ENCODE measurements around the gene KCNK7. TPM values are rescaled to one million over a fixed set of nuclear protein-coding genes. Genes with fewer than 3 reads are reported as not detected.

The KCNK7 gene
- total RNA-seq, 2 experiments from 2014 or later, result 0.29 to 0.31 TPM

DNA sequence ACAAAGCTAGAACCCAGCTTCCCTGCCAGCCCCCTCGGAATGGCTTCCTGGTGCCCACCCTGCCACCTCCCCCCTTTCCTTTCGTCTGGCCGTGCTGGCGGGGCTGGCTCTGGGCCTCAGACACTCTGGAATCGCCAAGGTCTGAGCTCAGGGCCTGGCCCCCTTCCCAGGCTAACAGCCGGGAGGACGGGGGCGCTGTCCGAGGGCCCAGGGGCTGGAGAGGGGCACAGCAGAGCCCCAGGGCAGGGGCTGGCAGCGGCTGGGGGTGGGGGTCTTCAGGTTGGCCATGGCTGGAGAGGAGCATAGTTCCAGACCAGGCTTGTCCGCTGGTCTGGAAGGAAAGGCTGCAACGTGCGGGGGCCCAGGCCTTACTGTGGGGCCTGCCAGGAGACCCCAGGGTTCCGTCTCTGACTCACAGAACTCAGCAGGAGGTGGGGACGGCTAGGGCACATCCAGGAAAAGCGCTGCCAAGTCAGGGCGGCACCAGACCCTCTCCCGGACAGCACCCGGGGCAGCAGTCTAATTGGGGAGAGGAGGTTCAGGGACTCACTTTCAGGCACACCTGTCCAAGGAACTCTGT, 36.6 kb downstream of the KCNK7 start:
- H3K36me3 Mint-ChIP-seq, result no peaks in the 10 kb centered on the region
- ChIA-PET POLR2A (interaction anchor here (1.3 to 3.5 kb wide), 3 partner anchors 11 to 60 kb away, joined by 3 to 28 read pairs (median 6); partner anchors contain the start of genes EHBP1L1, MALAT1 and ZNRD2), CTCF (interaction anchor here (1.0 to 2.5 kb wide), 5 partner anchors 12 to 35 kb away, joined by 3 to 21 read pairs (median 7); partner anchors contain the start of gene FAM89B)
- no peak for DNase-seq
- peak overlapping the region; percentile 57 for H3K4me3 Mint-ChIP-seq
- H3K27me3 Mint-ChIP-seq, result no peaks in the 10 kb centered on the region
- H3K4me1 Mint-ChIP-seq (ENCODE audit: low read depth), result peaks cover 59% of the 10 kb centered on the region
- H3K9me3 Mint-ChIP-seq, result no peaks in the 10 kb centered on the region
- peak overlapping the region; percentile 81 for H3K27ac Mint-ChIP-seq
- intact Hi-C loops (cut with micrococcal nuclease), result loop anchor here (1.0 kb wide), 1 partner anchor 7 kb away; no protein-coding TSS in a partner anchor

DNA sequence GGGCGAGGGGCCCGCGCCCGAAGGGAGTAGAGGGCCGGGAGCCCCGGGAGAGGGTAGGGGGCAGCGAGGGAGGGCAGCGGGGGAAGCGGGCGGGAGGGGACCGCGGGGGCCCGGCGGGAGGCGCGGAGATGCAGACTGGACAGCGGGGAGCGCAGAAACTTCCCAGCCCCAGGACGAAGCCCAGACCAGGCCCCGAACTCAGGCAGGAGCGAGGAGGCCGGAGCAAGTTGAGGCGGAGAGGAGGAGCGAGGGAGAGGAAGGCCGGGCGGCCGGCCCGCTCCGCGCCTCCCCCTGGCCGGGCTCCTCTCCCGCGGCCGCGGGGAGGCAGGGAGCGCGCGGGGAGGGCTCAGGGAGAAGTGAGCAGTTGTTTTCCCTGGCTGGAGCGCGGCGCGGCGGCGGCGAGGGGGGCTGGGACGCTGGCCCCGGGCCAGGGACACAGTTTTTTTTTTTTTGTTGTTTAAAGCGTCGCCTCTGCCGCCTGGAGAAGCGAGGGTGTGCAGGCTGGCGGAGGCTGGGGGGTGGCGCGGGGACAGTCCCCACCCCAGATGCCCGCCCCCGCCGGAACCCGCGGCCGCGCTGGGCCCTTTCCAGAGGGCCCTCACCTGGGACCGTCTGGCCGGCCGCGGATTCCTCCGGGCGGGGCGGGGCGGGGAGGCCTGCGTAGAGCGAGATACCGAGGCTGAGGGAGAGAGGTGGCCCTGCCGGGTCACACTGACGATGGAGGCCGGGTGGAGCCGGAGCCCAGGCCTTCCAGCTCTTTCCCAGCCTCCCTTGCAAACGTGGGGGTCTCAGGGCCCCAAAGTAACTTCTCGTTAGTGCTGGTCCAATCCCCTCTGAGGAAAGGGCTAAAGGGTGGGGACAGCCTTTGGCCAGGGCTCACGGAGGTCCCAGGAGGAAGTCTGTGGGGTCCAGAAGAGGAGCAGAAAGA, 37.3 kb downstream of the KCNK7 start, which contains the start of gene LTBP3:
Gene LTBP3 (minus strand): TSS at position 358 of the 928 bp plus-strand sequence. CDS start 400 bp downstream, outside the sequence.
- Mint-ChIP-seq H3K9me3 (no peaks in the 10 kb centered on the region), H3K36me3 (no peaks in the 10 kb centered on the region), H3K4me3 (peak within 1 kb of the TSS; percentile 84), H3K4me1 (ENCODE audit: low read depth) (peaks cover 57% of the 10 kb centered on the region), H3K27me3 (no peaks in the 10 kb centered on the region), H3K27ac (peak within 1 kb of the TSS; percentile 84)
- ChIA-PET CTCF (interaction anchor here (1.0 to 2.5 kb wide), 4 partner anchors 14 to 35 kb away, joined by 7 to 21 read pairs (median 12); partner anchors contain the start of gene FAM89B), POLR2A (interaction anchor here (1.1 to 3.5 kb wide), 4 partner anchors 11 to 59 kb away, joined by 3 to 28 read pairs (median 4); partner anchors contain the start of genes EHBP1L1, MALAT1 and ZNRD2)
- intact Hi-C loops (cut with micrococcal nuclease), result loop anchor here (1.0 kb wide), 1 partner anchor 8 kb away; no protein-coding TSS in a partner anchor
- DNase-seq, result peak; percentile 62

DNA sequence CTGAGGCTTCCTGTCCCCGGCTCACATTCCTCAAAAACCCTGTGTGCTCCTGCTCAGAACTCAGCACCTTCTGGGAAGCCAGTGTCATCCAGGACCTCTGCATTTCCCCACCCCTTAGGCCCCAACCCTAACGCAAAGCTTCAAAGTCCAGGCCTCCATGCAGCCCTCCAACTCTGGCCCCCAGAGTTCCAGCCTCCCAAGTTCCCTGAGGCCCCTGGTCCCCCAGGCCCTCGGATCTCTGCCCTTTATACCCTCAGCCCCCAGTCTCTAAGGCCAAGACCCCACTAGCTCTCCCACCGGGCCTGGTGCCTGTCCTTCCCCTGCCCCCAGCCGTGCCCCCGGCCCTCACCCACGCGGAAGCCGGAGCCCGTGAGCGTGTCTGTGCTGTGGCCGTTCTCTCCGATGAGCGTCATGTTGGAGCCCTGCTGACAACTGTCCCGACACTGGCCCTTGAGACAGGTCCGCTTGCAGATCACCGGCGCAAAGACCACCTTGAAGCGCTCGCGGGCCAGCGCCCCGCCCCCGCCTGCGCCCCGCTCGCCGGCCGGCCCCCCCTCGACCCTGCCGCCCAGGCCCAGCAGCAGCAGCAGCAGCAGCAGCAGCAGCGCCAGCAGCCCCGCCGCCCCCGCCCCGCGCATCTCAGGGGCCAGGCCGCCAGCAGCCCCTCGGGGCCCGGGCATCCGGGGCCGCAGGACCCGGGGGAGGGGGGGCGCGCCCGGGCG, 38.2 kb downstream of the KCNK7 start:
- Mint-ChIP-seq H3K9me3 (no peaks in the 10 kb centered on the region), H3K27ac (peak overlapping the region; percentile 84), H3K4me3 (peak overlapping the region; percentile 84), H3K36me3 (no peaks in the 10 kb centered on the region), H3K4me1 (ENCODE audit: low read depth) (peaks cover 60% of the 10 kb centered on the region), H3K27me3 (no peaks in the 10 kb centered on the region)
- intact Hi-C loops (cut with micrococcal nuclease), result loop anchor here (1.0 to 2.0 kb wide), 3 partner anchors 9 to 17 kb away; no protein-coding TSS in a partner anchor
- peak; percentile 43 for DNase-seq
- POLR2A ChIA-PET, result interaction anchor here (1.1 to 1.4 kb wide), 2 partner anchors 8 to 10 kb away, joined by 3 to 4 read pairs; no protein-coding TSS in a partner anchor
- CTCF ChIA-PET, result interaction anchor here (0.8 to 2.1 kb wide), 4 partner anchors 14 to 170 kb away, joined by 3 to 16 read pairs (median 7); partner anchors contain the start of genes FAM89B and ZNRD2

DNA sequence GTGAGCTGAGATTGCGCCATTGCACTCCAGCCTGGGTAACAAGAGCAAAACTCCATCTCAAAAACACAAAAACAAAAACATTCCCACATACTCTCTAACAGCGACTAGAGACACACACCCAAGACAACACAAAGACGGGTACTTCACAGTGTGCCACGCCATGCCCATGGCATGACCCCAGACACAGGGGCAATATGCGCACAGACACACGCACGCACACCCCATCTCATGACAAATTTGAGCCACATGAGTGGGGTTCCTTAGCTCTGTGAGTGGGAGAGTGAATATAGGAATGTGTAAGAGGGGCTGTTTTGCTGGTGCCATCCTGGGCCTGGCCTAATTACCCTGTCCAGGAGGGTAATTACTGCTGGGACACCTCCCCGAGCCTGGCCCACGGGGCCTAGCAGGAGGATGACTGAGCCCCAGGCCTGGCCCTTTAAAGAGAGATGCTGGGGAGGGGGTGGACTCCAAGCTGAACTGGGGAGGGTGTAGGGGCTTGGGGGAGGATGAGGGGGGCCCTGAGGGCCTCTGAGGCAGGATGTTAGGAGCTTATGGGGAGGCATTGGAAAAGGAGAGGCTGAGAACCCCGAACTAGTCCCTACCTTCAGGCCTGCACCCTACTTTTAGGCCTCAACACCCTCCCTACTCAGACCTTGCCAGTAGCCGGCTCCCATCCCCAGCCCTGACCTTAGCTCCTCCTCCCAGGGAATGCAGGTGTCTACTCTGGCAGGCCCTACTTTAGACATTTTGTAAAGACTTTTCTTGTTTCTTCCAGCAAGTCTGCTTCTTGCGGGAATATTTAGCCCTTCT, 38.9 kb downstream of the KCNK7 start:
- intact Hi-C loops (cut with micrococcal nuclease), result loop anchor here (1.0 to 2.0 kb wide), 2 partner anchors 10 to 16 kb away; no protein-coding TSS in a partner anchor
- Mint-ChIP-seq H3K4me3 (peak overlapping the region; percentile 84), H3K36me3 (peaks cover 4% of the 10 kb centered on the region), H3K27ac (peak overlapping the region; percentile 84), H3K4me1 (ENCODE audit: low read depth) (peaks cover 67% of the 10 kb centered on the region), H3K9me3 (no peaks in the 10 kb centered on the region), H3K27me3 (no peaks in the 10 kb centered on the region)
- no peak for DNase-seq
- ChIA-PET CTCF (interaction anchor here (0.8 to 2.1 kb wide), 4 partner anchors 14 to 170 kb away, joined by 3 to 16 read pairs (median 7); partner anchors contain the start of genes FAM89B and ZNRD2), POLR2A (interaction anchor here (1.1 to 1.4 kb wide), 2 partner anchors 9 to 10 kb away, joined by 3 to 4 read pairs; no protein-coding TSS in a partner anchor)

DNA sequence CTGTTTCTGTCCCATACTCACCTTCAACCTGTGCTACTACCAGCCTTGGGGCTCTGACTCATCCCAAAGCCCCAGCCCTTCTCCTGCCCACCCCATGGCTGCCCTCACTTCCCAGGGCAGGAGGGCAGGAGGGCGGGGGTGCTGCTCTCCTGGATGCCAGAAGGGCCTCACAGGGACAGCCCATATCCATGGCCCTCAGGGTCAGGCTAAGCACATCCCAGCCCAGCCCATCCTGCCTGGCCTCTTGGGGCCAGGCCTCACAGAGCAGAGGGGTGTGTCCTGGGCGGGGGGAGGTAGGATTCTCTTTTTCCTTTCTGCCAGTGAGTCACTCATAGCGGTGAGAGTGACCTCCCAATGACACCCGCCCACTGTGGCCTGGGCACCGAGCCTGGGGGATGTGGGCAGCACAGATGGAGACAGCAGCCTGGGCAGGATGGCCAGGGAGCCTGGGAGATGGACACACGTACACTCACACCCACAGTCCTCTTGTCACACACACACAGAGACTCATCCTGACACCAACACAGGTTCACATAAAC, 39.8 kb downstream of the KCNK7 start:
- peak overlapping the region; percentile 84 for H3K27ac Mint-ChIP-seq
- peak; percentile 68 for DNase-seq
- ChIA-PET POLR2A (interaction anchor here (1.0 kb wide), 1 partner anchor 10 kb away, joined by 3 read pairs; no protein-coding TSS in a partner anchor), CTCF (interaction anchor here (0.9 to 2.1 kb wide), 7 partner anchors 9 to 33 kb away, joined by 3 to 16 read pairs (median 4); partner anchors contain the start of genes FAM89B and ZNRD2)
- H3K4me3 Mint-ChIP-seq, result peak overlapping the region; percentile 84
- H3K9me3 Mint-ChIP-seq, result no peaks in the 10 kb centered on the region
- H3K27me3 Mint-ChIP-seq, result no peaks in the 10 kb centered on the region
- H3K36me3 Mint-ChIP-seq, result peaks cover 9% of the 10 kb centered on the region
- intact Hi-C loops (cut with micrococcal nuclease), result loop anchor here (2.0 kb wide), 1 partner anchor 15 kb away; no protein-coding TSS in a partner anchor
- peaks cover 70% of the 10 kb centered on the region for H3K4me1 Mint-ChIP-seq (ENCODE audit: low read depth)

DNA sequence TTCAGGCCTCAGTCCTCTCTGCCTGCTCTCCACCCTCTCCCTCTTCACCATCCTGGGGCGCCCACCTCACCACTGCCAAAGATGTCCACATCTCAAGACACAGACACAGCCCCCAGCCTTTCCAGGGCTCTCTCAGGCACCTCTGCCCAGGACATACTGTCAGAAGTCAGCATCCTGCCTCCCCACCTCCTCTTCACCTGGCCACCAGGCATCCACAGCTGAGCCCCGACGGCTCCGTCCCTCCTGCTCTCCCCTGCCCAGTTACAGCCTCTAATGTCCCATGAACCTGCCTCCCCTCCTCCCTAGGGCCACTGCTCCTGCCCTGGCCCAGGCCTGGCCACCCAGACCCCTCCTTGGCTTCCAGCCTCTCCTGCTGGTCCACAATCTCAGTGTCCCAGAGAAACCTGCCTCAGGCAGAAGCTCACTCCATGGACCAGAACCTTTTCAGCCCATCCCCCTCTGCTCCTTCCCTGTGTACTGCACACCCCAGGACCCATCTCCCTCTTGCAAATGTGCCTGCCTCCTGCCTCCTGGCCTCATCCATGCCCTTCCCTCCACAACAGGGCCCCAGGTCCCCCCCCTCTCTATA, 40.7 kb downstream of the KCNK7 start:
- no peak for DNase-seq
- CTCF ChIA-PET, result interaction anchor here (0.6 to 1.7 kb wide), 6 partner anchors 8 to 225 kb away, joined by 3 to 9 read pairs (median 4); partner anchors contain the start of gene ZNRD2
- H3K4me3 Mint-ChIP-seq, result peak overlapping the region; percentile 26
- POLR2A ChIA-PET, result interaction anchor here (1.0 kb wide), 1 partner anchor 11 kb away, joined by 3 read pairs; no protein-coding TSS in a partner anchor
- no peaks in the 10 kb centered on the region for H3K27me3 Mint-ChIP-seq
- peaks cover 62% of the 10 kb centered on the region for H3K4me1 Mint-ChIP-seq (ENCODE audit: low read depth)
- intact Hi-C loops (cut with micrococcal nuclease), result no loop called here
- peak overlapping the region; percentile 84 for H3K27ac Mint-ChIP-seq
- peaks cover 9% of the 10 kb centered on the region for H3K36me3 Mint-ChIP-seq
- H3K9me3 Mint-ChIP-seq, result no peaks in the 10 kb centered on the region

DNA sequence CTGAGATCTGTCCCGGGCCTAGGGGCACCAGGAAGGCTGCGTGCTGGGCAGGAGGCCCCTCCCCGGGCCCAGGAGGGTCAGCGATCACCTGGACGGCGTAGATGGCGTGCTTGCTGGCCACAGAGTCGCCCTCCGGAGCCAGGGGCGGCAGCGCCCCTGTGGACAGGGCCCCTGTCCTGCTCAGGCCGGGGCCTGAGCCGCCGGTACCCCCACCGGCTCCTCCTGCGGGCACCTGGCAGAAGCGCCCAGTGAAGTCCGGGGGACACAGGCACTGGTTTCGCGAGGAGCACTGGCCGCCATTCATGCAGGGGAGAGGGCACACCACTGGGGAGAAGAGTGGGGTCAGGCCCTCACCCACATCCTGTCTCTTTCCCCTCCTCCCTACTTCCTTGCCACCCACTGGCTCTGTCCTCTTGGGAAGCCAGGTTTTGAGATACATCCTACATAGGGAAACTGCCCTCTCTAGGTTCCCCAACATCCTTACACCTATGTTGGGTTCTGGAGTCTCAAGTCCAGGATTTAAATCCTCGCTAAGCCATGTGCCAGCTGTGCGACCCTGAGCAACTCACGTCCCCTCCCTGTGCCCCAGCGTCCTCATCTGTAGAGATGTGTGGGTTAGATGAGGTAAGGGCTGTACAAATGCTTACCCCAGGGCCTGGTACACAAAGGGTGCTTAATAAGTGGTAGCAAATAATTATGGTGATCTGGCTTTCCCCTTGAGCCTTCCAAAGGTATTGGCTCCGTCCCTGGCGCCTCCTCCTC, 41.4 kb downstream of the KCNK7 start:
- intact Hi-C loops (cut with micrococcal nuclease), result no loop called here
- no peak for DNase-seq

DNA sequence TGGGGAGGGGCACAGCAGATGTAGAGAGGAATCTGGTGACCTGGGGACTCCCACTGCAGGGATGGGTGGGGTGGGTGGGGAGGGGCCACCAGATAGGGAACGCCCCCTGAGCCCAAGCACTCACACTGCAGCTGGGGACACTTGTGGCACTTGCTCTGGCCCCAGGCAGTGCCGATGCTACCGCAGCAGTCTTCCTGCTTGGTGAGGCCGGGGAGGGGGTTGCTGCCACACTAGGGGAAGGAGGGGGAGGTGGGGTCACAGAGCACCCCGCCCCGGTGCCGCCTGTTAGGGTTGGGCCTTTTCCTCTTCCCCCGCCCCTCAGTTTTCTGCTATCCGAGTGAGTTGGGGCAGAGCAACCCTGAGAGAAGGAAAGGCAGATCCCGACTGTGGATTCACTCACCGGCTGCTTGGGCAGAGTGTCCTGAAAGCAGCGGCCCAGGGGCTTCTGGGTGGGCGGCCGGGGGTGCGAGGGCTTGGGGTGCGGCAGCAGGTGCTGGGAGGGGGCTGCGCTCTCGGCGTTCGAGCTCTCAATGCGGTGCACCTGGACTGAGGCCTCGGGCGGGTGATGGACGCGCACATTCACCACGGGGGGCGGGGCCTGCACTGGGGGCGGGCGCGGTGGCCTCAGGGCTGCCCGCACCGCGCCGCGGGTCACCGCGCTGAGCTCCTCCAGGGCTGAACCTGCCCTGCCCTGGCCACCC, 42.1 kb downstream of the KCNK7 start:
- POLR2A ChIA-PET, result interaction anchor here (0.7 to 2.2 kb wide), 2 partner anchors 12 to 13 kb away, joined by 3 to 7 read pairs; no protein-coding TSS in a partner anchor
- H3K36me3 Mint-ChIP-seq, result peaks cover 12% of the 10 kb centered on the region
- H3K4me3 Mint-ChIP-seq, result peak overlapping the region; percentile 41
- no peaks in the 10 kb centered on the region for H3K27me3 Mint-ChIP-seq
- intact Hi-C loops (cut with micrococcal nuclease), result no loop called here
- CTCF ChIA-PET, result interaction anchor here (0.9 to 2.6 kb wide), 3 partner anchors 13 to 18 kb away, joined by 3 to 19 read pairs (median 3); partner anchors contain the start of genes FAM89B and ZNRD2
- H3K4me1 Mint-ChIP-seq (ENCODE audit: low read depth), result peaks cover 61% of the 10 kb centered on the region
- peak; percentile 84 for DNase-seq
- H3K27ac Mint-ChIP-seq, result no peak overlapping the region
- no peaks in the 10 kb centered on the region for H3K9me3 Mint-ChIP-seq

More for the DNA sequence above, 41.4 kb downstream of the KCNK7 start:
- Mint-ChIP-seq H3K9me3 (no peaks in the 10 kb centered on the region), H3K27ac (peak overlapping the region; percentile 84), H3K4me1 (ENCODE audit: low read depth) (peaks cover 57% of the 10 kb centered on the region), H3K4me3 (peak overlapping the region; percentile 46), H3K36me3 (peaks cover 12% of the 10 kb centered on the region), H3K27me3 (no peaks in the 10 kb centered on the region)
- CTCF ChIA-PET, result interaction anchor here (0.6 to 1.7 kb wide), 6 partner anchors 13 to 226 kb away, joined by 3 to 9 read pairs (median 4); partner anchors contain the start of gene ZNRD2
- POLR2A ChIA-PET, result no interaction called here

Measured in activated CD4-positive, alpha-beta memory T cell treated with anti-CD3 and anti-CD28 coated beads for 36 hours (primary cell).